ENCODE measurements around the gene KRTAP12-1. TPM values are rescaled to one million over a fixed set of nuclear protein-coding genes. Genes with fewer than 3 reads are reported as not detected.

Gene KRTAP12-1
- total and polyA plus RNA-seq, 8 donors, result 2.0 TPM; not detected in 7

GRCh38 chr21:44657635-44658540, 24.1 kb downstream of the KRTAP12-1 start, which contains the start of gene KRTAP12-3:
KRTAP12-3 (plus strand) TSS chr21:44657932; CDS start chr21:44657980, 48 bp downstream.
- peak in 1 of 2 donors; percentile 25 for DNase-seq
- 70 to 80% (median 74%) methylated on average over 26 of the region's 26 CpGs for WGBS, 5 donors
- H3K4me3 ChIP-seq, result no peak within 1 kb of the TSS
- peaks cover 0 to 31% (median 10%) of the 10 kb centered on the region in 3 donors for H3K27me3 ChIP-seq
- peak within 1 kb of the TSS in 4 of 5 donors; percentile 7 to 57 (median 36) for H3K27ac ChIP-seq
- intact Hi-C loops (cut with DNase I; ENCODE audit: low total_unique reads), result no loop called here
- H3K36me3 ChIP-seq, result no peaks in the 10 kb centered on the region
- H3K4me1 ChIP-seq, result no peaks in the 10 kb centered on the region
- peaks cover 0 to 22% (median 11%) of the 10 kb centered on the region in 4 donors for H3K9me3 ChIP-seq
- no peak for TF ChIP-seq POLR2AphosphoS5 (IDR thresholded peaks at IDR 0.05)
- no peak for TF ChIP-seq CTCF (IDR thresholded peaks at IDR 0.05)
- no peak for TF ChIP-seq POLR2A (IDR thresholded peaks at IDR 0.05)
- no peak for TF ChIP-seq EP300 (IDR thresholded peaks at IDR 0.05)

GRCh38 chr21:44656868-44657267, 25.1 kb downstream of the KRTAP12-1 start:
- no peak for DNase-seq
- Histone ChIP-seq H3K4me3 (no peak overlapping the region), H3K27me3 (peaks cover 0 to 31% (median 10%) of the 10 kb centered on the region in 3 donors), H3K4me1 (no peaks in the 10 kb centered on the region), H3K27ac (peak overlapping the region in 3 of 5 donors; percentile 11 to 49 (median 24)), H3K36me3 (no peaks in the 10 kb centered on the region), H3K9me3 (peaks cover 0 to 22% (median 11%) of the 10 kb centered on the region in 4 donors)
- intact Hi-C loops (cut with DNase I; ENCODE audit: low total_unique reads), result no loop called here
- no peak for TF ChIP-seq POLR2AphosphoS5 (IDR thresholded peaks at IDR 0.05)
- no peak for TF ChIP-seq POLR2A (IDR thresholded peaks at IDR 0.05)
- no peak for TF ChIP-seq CTCF (IDR thresholded peaks at IDR 0.05)
- WGBS, 5 donors, result 29 to 45% (median 33%) methylated on average over 1 of the region's 1 CpG

GRCh38 chr21:44654576-44655175, 27.3 kb downstream of the KRTAP12-1 start, which contains the start of gene KRTAP12-4:
KRTAP12-4 (minus strand) TSS chr21:44654659; CDS start chr21:44654614, 45 bp downstream.
- intact Hi-C loops (cut with DNase I; ENCODE audit: low total_unique reads), result no loop called here
- DNase-seq, result no peak
- Histone ChIP-seq H3K27me3 (peaks cover 0 to 32% (median 10%) of the 10 kb centered on the region in 3 donors), H3K4me1 (no peaks in the 10 kb centered on the region), H3K9me3 (peaks cover 0 to 22% (median 11%) of the 10 kb centered on the region in 4 donors), H3K36me3 (no peaks in the 10 kb centered on the region), H3K4me3 (no peak within 1 kb of the TSS), H3K27ac (no peak within 1 kb of the TSS)
- TF ChIP-seq POLR2AphosphoS5 (IDR thresholded peaks at IDR 0.05), result no peak
- TF ChIP-seq POLR2A (IDR thresholded peaks at IDR 0.05), result no peak
- TF ChIP-seq CTCF (IDR thresholded peaks at IDR 0.05), result no peak
- TF ChIP-seq EP300 (IDR thresholded peaks at IDR 0.05), result no peak
- 52 to 73% (median 68%) methylated on average over 8 to 9 of the region's 9 CpGs for WGBS, 5 donors

Data from stomach (tissue), 9 donors.